IMR-90 (cell line): ENCODE measurements around the gene ABCB4. TPM values are rescaled to one million over a fixed set of nuclear protein-coding genes. Genes with fewer than 3 reads are reported as not detected.
A peak's percentile ranks its signal among the peaks of the same experiment; 100 is the strongest.

Source experiments
- ATAC-seq: fragments of 200-7000 bp; cut with Tn5 transposase; 2 replicates; pipeline ENCODE4 v1.9.1; 2020; ENCODE audit warnings: low read depth, mild to moderate bottlenecking, moderate library complexity
- BruUV-seq: library from RNA; stranded (reverse); fragments of 400-500 nt; replicated peaks from 2 replicates; lab custom pipeline; 2021; lab: Mats Ljungman, UMichigan
- CTCF ChIA-PET: fragments of 300-600 bp; formaldehyde crosslinking; extraction: SDS; loops from one replicate; lab custom pipeline; 2021; ENCODE audit warnings: antibody characterized with exemption; lab: Yijun Ruan, JAX
- POLR2A ChIA-PET: fragments of 300-600 bp; sonication (Branson Sonifier 250); formaldehyde crosslinking; loops from one replicate; lab custom pipeline; 2022; ENCODE audit warnings: antibody characterized with exemption; ENCODE audit not compliant: unreplicated experiment; lab: Charles Lee
- DNase-seq: peaks from one replicate; pipeline ENCODE4 v3.0.0; 2013
- H2AFZ ChIP-seq: replicated peaks from 2 replicates; pipeline ENCODE3; 2013; ENCODE audit warnings: low read length, mild to moderate bottlenecking; ENCODE audit not compliant: poor library complexity
- H2AK5ac ChIP-seq: 2 replicates; pipeline ENCODE4 v1.6.1; 2013; ENCODE audit warnings: low read depth, low read length, inconsistent platforms
- H2AK9ac ChIP-seq: replicated peaks from 2 replicates; pipeline ENCODE3; 2013; ENCODE audit warnings: mild to moderate bottlenecking, low read depth, low read length, moderate library complexity; ENCODE audit not compliant: poor library complexity
- H2BK120ac ChIP-seq: 2 replicates; pipeline ENCODE4 v1.6.1; 2013; ENCODE audit warnings: low read depth, low read length, inconsistent platforms
- H2BK15ac ChIP-seq: 3 replicates; pipeline ENCODE4 v1.6.1; 2013; ENCODE audit warnings: low read depth, low read length, inconsistent platforms
- H2BK20ac ChIP-seq: 2 replicates; pipeline ENCODE4 v1.6.1; 2013; ENCODE audit warnings: low read depth, mild to moderate bottlenecking, inconsistent platforms, low read length, moderate library complexity
- H2BK5ac ChIP-seq: 2 replicates; pipeline ENCODE4 v1.6.1; 2013; ENCODE audit warnings: mild to moderate bottlenecking, low read depth, low read length, inconsistent platforms; ENCODE audit not compliant: poor library complexity, severe bottlenecking
- H3K14ac ChIP-seq: replicated peaks from 2 replicates; pipeline ENCODE4 v1.6.1; 2013; ENCODE audit warnings: low read depth, low read length, inconsistent platforms
- H3K18ac ChIP-seq: 2 replicates; pipeline ENCODE4 v1.6.1; 2013; ENCODE audit warnings: low read depth, low read length, control low read depth
- H3K23ac ChIP-seq: 2 replicates; pipeline ENCODE4 v1.6.1; 2013; ENCODE audit warnings: low read depth, low read length, inconsistent platforms
- H3K27ac ChIP-seq: 2 replicates; pipeline ENCODE4 v1.5.1; 2013; ENCODE audit warnings: mild to moderate bottlenecking, control low read depth, low read length; ENCODE audit not compliant: insufficient read depth
- H3K27me3 ChIP-seq: 2 replicates; pipeline ENCODE4 v1.6.1; 2013; ENCODE audit warnings: low read length; ENCODE audit not compliant: control insufficient read depth, insufficient read depth
- H3K36me3 ChIP-seq: 2 replicates; pipeline ENCODE4 v1.6.1; 2013; ENCODE audit warnings: low read length, mixed read lengths; ENCODE audit not compliant: control insufficient read depth, insufficient read depth
- H3K4ac ChIP-seq: 2 replicates; pipeline ENCODE4 v1.6.1; 2013; ENCODE audit warnings: low read depth, low read length, inconsistent platforms
- H3K4me1 ChIP-seq: 2 replicates; pipeline ENCODE4 v1.6.1; 2013; ENCODE audit warnings: low read length, mixed read lengths; ENCODE audit not compliant: control insufficient read depth, insufficient read depth
- H3K4me2 ChIP-seq: 2 replicates; pipeline ENCODE4 v1.6.1; 2013; ENCODE audit warnings: low read depth, mild to moderate bottlenecking, control low read depth, low read length, moderate library complexity
- H3K4me3 ChIP-seq: 2 replicates; pipeline ENCODE4 v1.5.1; 2013; ENCODE audit warnings: low read depth, mild to moderate bottlenecking, control low read depth, low read length, moderate library complexity; ENCODE audit not compliant: insufficient read depth
- H3K56ac ChIP-seq: 2 replicates; pipeline ENCODE4 v1.6.1; 2013; ENCODE audit warnings: low read length, inconsistent platforms; ENCODE audit not compliant: insufficient read depth; ENCODE audit errors: extremely low read depth
- H3K79me1 ChIP-seq, 2 experiments: 2 replicates each; pipeline ENCODE4 v1.6.1; 2013; ENCODE audit warnings: low read length in 2 of 2, inconsistent platforms in 1 of 2, low read depth in 1 of 2
- H3K9ac ChIP-seq: 2 replicates; pipeline ENCODE4 v1.6.1; 2013; ENCODE audit warnings: low read depth, low read length, control low read depth
- H3K9me1 ChIP-seq: 2 replicates; pipeline ENCODE4 v1.6.1; 2013; ENCODE audit warnings: low read length, inconsistent platforms; ENCODE audit not compliant: insufficient read depth
- H3K9me3 ChIP-seq: 2 replicates; pipeline ENCODE4 v1.6.1; 2013; ENCODE audit warnings: low read length; ENCODE audit not compliant: control insufficient read depth, insufficient read depth
- H4K20me1 ChIP-seq: 2 replicates; pipeline ENCODE4 v1.6.1; 2013; ENCODE audit warnings: low read length, inconsistent platforms; ENCODE audit not compliant: insufficient read depth
- H4K5ac ChIP-seq: 2 replicates; pipeline ENCODE4 v1.6.1; 2013; ENCODE audit warnings: mild to moderate bottlenecking, low read depth, low read length, control low read depth
- H4K8ac ChIP-seq, 2 experiments: 2 replicates each; pipeline ENCODE4 v1.6.1; 2013; ENCODE audit warnings: low read depth in 2 of 2, low read length in 2 of 2, control low read depth in 1 of 2, inconsistent platforms in 1 of 2
- H4K91ac ChIP-seq: 2 replicates; pipeline ENCODE4 v1.6.1; 2013; ENCODE audit warnings: low read depth, low read length, inconsistent platforms; ENCODE audit not compliant: insufficient read depth
- CHD1 ChIP-seq: IDR thresholded peaks from 2 replicates; pipeline ENCODE4 v1.6.1; 2012; ENCODE audit warnings: low read depth, low read length, improper control_type of control experiment
- RAD21 ChIP-seq: IDR thresholded peaks from 2 replicates; pipeline ENCODE4 v1.6.1; 2012; ENCODE audit warnings: low read length, improper control_type of control experiment
- SMC3 ChIP-seq: fragments of 150-350 bp; IDR thresholded peaks from 2 replicates; pipeline ENCODE4 v1.6.1; 2016; ENCODE audit warnings: low read depth, mild to moderate bottlenecking, antibody characterized with exemption, low read length, moderate library complexity
- USF2 ChIP-seq: fragments of 150-350 bp; IDR thresholded peaks from 2 replicates; pipeline ENCODE4 v1.6.1; 2017; ENCODE audit warnings: mild to moderate bottlenecking, antibody characterized with exemption, low read length, low read depth
- WGBS, 2 experiments: methylation state at CpG; one replicate each; pipeline versions ENCODE4 v1.1.5 to v1.1.7; 2013; ENCODE audit warnings: missing lambda C conversion rate in 2 of 2; ENCODE audit not compliant: insufficient read length in 1 of 2; ENCODE audit errors: extremely low coverage in 2 of 2; 5-methylcytosine and 5-hydroxymethylcytosine counted together
- dilution Hi-C: fragments of 300-500 bp; cut with HindIII; formaldehyde crosslinking; loops from one replicate; pipeline ENCODE4 v1.14.3; 2018; ENCODE audit warnings: low sequenced_read_pairs; ENCODE audit not compliant: unreplicated experiment
- in situ Hi-C: fragments of 300-500 bp; cut with MboI; formaldehyde crosslinking; loops from 3 replicates; pipeline ENCODE4 v1.14.3; 2019; ENCODE audit warnings: low sequenced_read_pairs, inconsistent platforms, mixed read lengths
- intact Hi-C: fragments of 100-400 bp; cut with micrococcal nuclease; formaldehyde crosslinking; loops from 2 replicates; pipeline ENCODE4 v1.10.0; 2022
- polyA plus RNA-seq, 3 experiments: library from polyadenylated mRNA; depleted of rRNA; stranded (reverse); fragments of >200 nt; gene quantifications; 2 replicates each; pipeline ENCODE4 v1.2.3, GENCODE V29; 2012; ENCODE audit warnings: low replicate concordance in 1 of 3
- total RNA-seq: library from RNA; depleted of rRNA; stranded (reverse); fragments of >200 nt; gene quantifications from 2 replicates; pipeline ENCODE4 v1.2.3, GENCODE V29; 2012
- TF ChIP-seq, protein P1 (sequence below): conservative IDR thresholded peaks from 2 replicates; pipeline ENCODE4 v1.5.1; 2012; ENCODE audit warnings: mild to moderate bottlenecking, low read depth, low read length, improper control_type of control experiment

ABCB4 gene
- total and polyA plus RNA-seq, 2 of the 4 experiments (the other 2 are of a cell fraction): not detected

DNA sequence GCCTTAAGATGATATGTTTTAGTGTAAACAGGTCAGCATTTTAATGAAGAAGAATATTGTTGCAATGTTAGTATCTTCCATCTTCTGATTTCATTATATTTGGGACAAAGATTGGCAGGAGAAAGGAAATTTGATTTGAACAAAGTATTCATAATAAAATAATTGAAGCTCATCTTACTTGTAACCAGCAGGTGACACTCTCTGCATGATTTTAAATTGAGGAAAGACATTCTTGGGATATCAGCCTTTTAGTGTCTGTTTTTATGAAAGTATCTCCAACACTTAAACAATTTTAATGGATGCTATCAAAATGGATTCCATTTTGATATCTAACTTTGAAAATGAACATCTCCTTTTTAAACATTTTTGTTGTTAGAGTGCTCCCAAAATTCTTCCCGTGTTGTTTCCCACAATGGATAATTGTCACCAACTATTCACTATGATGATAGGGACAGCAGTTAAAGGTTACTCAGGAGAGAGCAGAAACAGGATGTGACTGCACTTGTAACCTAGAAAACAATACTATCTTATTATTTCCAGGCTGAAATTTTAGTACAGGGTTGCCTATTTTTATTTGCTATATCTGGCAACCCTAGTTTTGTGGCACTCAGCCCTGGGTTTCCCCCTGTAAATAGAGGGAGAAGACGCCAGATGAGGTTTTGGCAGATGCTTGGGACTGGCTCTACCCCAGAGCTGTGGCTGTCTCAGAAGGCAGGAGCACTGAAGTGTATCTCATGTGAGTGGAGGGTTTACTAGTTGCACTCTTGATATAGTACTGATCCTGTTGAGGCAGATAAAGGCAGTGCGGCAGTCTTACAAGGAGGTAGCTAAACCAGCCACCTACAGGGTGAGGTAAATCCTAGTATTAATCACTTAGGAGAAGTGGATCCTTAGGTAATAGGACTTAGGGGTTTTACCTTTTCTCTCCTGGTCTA is 31.0 kb upstream of the ABCB4 start:
- no peak overlapping the region for H3K18ac ChIP-seq
- H4K5ac ChIP-seq: no peak overlapping the region
- H2BK5ac ChIP-seq: no peak overlapping the region
- no peak overlapping the region for H2BK15ac ChIP-seq
- no peak overlapping the region for H2BK120ac ChIP-seq
- H4K8ac ChIP-seq: no peak overlapping the region
- H4K91ac ChIP-seq: no peak overlapping the region
- peaks cover 3% of the 10 kb centered on the region; the same call in 1 of the 2 replicates for H3K4me1 ChIP-seq
- no peak overlapping the region for H3K27ac ChIP-seq
- no peak overlapping the region for H2BK20ac ChIP-seq
- H4K20me1 ChIP-seq: no peaks in the 10 kb centered on the region
- DNase-seq (peak; percentile 43), ATAC-seq (peak; percentile 57; the same call in 1 of the 2 replicates)
- WGBS, 2 experiments: no CpG with 5 or more reads among the region's 3 CpGs
- H3K9me3 ChIP-seq: no peaks in the 10 kb centered on the region
- H3K4me2 ChIP-seq: no peak overlapping the region
- H3K36me3 ChIP-seq: no peaks in the 10 kb centered on the region
- no peak overlapping the region for H3K56ac ChIP-seq
- H3K4me3 ChIP-seq: no peak overlapping the region
- intact Hi-C loops: loop anchor here (1.0 to 5.0 kb wide), 5 partner anchors 116 to 662 kb away; no protein-coding TSS in a partner anchor
- H3K79me1 ChIP-seq: no peaks in the 10 kb centered on the region
- H3K9me1 ChIP-seq: no peaks in the 10 kb centered on the region
- H2AK9ac ChIP-seq: no peak overlapping the region
- TF ChIP-seq RAD21: peak; percentile 68
- TF ChIP-seq SMC3: peak; percentile 65
- no peak for TF ChIP-seq USF2
- TF ChIP-seq, protein P1, sequence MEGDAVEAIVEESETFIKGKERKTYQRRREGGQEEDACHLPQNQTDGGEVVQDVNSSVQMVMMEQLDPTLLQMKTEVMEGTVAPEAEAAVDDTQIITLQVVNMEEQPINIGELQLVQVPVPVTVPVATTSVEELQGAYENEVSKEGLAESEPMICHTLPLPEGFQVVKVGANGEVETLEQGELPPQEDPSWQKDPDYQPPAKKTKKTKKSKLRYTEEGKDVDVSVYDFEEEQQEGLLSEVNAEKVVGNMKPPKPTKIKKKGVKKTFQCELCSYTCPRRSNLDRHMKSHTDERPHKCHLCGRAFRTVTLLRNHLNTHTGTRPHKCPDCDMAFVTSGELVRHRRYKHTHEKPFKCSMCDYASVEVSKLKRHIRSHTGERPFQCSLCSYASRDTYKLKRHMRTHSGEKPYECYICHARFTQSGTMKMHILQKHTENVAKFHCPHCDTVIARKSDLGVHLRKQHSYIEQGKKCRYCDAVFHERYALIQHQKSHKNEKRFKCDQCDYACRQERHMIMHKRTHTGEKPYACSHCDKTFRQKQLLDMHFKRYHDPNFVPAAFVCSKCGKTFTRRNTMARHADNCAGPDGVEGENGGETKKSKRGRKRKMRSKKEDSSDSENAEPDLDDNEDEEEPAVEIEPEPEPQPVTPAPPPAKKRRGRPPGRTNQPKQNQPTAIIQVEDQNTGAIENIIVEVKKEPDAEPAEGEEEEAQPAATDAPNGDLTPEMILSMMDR: peak; percentile 70
- no peak for TF ChIP-seq CHD1
- ChIA-PET CTCF (interaction anchor here (1.5 kb wide), 1 partner anchor 9 kb away, joined by 4 read pairs; no protein-coding TSS in a partner anchor), POLR2A (no interaction called here)
- H3K4ac ChIP-seq: no peak overlapping the region
- H2AK5ac ChIP-seq: no peak overlapping the region
- no peak overlapping the region for H3K23ac ChIP-seq
- no TSS peak for BruUV-seq
- dilution Hi-C loops: no loop called here
- no peak overlapping the region for H2AFZ ChIP-seq
- peaks cover 2% of the 10 kb centered on the region; the same call in 1 of the 2 replicates for H3K27me3 ChIP-seq
- H3K9ac ChIP-seq: no peak overlapping the region
- no peak overlapping the region for H3K14ac ChIP-seq
- in situ Hi-C loops: loop anchor here (10.0 kb wide), 2 partner anchors 378 to 608 kb away; no protein-coding TSS in a partner anchor
